ENCODE results near the gene INHBE. TPM values are rescaled to one million over a fixed set of nuclear protein-coding genes. Genes with fewer than 3 reads are reported as not detected.
"Not testable (repeated sequence)": the region's sequence is repeated elsewhere in the genome, so short reads cannot be mapped to it uniquely, and the experiment has no call there.

INHBE gene, protein sequence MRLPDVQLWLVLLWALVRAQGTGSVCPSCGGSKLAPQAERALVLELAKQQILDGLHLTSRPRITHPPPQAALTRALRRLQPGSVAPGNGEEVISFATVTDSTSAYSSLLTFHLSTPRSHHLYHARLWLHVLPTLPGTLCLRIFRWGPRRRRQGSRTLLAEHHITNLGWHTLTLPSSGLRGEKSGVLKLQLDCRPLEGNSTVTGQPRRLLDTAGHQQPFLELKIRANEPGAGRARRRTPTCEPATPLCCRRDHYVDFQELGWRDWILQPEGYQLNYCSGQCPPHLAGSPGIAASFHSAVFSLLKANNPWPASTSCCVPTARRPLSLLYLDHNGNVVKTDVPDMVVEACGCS
- total RNA-seq = not detected

DNA sequence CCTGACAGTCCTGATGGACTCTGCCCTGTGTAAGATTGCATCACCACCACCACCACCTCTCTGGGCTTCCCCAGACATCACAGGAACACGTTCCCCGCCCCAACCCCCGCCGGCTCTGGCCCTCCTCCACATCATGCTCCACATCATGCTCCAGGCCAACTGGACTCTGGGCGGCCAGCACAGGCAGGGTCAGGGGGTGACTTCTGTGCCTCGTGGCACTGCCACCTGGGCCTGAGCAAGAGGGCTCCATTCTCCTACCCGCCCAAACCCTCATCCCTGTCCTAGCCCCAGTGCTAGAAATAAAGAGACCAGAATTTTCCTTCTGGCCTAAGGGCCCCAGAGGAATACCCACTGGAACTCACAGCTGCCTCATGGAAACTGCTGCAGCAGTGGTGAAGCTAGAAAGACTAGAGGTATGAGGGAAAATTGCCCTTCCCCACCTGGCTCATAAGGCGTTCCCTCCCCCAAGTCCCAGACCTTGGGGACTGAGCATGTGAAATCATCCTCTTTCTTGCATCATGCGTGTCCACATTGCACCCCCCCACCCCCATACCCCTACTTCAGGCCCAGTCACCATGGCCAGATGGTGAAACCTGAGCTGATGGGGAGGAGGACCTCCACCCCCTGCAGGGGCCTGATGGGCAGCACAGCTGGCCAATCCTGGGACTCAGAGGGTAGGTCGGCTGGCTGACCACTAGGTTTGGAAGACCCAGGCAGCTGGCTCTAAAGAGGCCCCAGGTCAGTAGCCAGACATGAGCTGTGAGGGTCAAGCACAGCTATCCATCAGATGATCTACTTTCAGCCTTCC, at the start of gene INHBE:
Gene INHBE, plus strand, starts transcription at position 742 of the 808 bp plus-strand sequence. CDS start 230 bp downstream, outside the sequence.
- no peaks in the 10 kb centered on the region for H3K36me3 ChIP-seq
- 43 to 54% methylated on average over 9 to 10 of the region's 10 CpGs for WGBS, 2 donors

DNA sequence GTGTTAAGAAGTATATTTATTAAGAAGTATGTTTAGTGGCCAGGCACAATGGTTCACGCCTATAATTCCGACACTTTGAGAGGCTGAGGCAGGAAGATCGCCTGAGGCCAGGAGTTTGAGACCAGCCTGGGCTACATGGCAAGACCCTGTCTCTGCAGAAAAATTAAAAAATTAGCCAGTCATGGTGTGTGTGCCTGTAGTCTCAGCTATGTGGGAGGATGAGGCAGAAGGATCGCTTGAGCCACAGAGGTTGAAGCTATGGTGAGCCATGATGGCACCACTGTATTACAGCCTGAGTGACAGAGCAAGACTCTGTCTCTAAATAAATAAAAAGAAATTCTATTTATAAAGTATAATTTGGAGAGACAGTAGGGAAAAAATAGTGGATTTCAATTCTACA, 44.6 kb upstream of the INHBE start:
- H3K27me3 ChIP-seq = no peaks in the 10 kb centered on the region
- no peaks in the 10 kb centered on the region for H3K36me3 ChIP-seq
- TF ChIP-seq, protein P1, sequence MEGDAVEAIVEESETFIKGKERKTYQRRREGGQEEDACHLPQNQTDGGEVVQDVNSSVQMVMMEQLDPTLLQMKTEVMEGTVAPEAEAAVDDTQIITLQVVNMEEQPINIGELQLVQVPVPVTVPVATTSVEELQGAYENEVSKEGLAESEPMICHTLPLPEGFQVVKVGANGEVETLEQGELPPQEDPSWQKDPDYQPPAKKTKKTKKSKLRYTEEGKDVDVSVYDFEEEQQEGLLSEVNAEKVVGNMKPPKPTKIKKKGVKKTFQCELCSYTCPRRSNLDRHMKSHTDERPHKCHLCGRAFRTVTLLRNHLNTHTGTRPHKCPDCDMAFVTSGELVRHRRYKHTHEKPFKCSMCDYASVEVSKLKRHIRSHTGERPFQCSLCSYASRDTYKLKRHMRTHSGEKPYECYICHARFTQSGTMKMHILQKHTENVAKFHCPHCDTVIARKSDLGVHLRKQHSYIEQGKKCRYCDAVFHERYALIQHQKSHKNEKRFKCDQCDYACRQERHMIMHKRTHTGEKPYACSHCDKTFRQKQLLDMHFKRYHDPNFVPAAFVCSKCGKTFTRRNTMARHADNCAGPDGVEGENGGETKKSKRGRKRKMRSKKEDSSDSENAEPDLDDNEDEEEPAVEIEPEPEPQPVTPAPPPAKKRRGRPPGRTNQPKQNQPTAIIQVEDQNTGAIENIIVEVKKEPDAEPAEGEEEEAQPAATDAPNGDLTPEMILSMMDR (IDR thresholded peaks at IDR 0.05) = no peak
- DNase-seq (ENCODE audit: low spot score in 2 of 2) = no peak
- H3K4me3 ChIP-seq = no peak overlapping the region
- peaks cover 0 to 8% (median 0%) of the 10 kb centered on the region in 4 donors for H3K4me1 ChIP-seq
- no peaks in the 10 kb centered on the region for H3K9me3 ChIP-seq
- WGBS, 2 donors = 96 to 97% methylated on average over 4 of the region's 4 CpGs
- H3K27ac ChIP-seq = no peak overlapping the region

More for the DNA sequence above, at the start of gene INHBE:
- peaks cover 0 to 19% (median 6%) of the 10 kb centered on the region in 4 donors for H3K4me1 ChIP-seq
- H3K27me3 ChIP-seq = peaks cover 0 to 6% of the 10 kb centered on the region in 2 donors
- no peak within 1 kb of the TSS for H3K4me3 ChIP-seq
- no peaks in the 10 kb centered on the region for H3K9me3 ChIP-seq
- no peak within 1 kb of the TSS for H3K27ac ChIP-seq
- DNase-seq (ENCODE audit: low spot score in 2 of 2) = no peak
- TF ChIP-seq POLR2A (IDR thresholded peaks at IDR 0.05) = no peak
- TF ChIP-seq, protein P1 (IDR thresholded peaks at IDR 0.05) = no peak
- TF ChIP-seq EP300 (IDR thresholded peaks at IDR 0.05) = no peak

DNA sequence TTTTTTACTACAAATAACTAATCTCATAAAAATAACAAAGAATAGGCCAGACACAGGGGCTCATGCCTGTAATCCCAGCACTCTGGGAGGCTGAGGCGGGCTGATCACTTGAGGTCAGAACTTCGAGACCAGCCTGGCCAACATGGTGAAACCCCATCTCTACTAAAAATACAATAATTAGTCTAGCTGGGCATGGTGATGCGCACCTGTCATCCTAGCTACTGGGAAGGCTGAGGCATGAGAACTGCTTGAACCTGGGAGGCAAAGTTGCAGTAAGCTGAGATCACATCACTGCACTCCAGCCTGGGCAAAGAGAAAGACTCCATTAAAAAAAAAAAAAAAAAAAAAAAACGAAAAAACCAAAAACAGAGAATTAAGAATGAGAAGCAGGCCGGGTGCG, 40.9 kb upstream of the INHBE start:
- DNase-seq (ENCODE audit: low spot score in 2 of 2); H3K36me3 ChIP-seq; H3K9me3 ChIP-seq; H3K27me3 ChIP-seq; H3K4me3 ChIP-seq; H3K27ac ChIP-seq: not testable (repeated sequence)
- peaks cover 0 to 33% (median 4%) of the 10 kb centered on the region in 4 donors for H3K4me1 ChIP-seq
- WGBS, 2 donors = 85 to 87% methylated on average over 6 of the region's 6 CpGs

DNA sequence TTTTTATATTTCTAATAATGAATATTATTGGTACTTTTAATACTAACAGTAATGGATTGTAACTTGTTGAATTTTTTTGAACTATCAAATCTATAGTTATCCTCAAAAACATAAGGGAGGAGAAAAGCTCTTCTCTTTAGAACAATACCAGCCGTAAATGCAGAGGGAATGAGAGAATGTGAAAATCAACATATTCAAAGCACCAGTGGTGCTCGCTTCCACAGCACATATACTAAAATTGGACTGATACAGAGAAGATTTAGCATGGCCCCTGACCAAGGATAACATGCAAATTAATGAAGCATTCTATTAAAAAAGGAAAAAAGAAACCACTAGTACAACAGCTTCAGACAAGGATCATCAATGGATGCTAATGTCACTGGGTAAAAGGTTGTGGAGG, 40.0 kb upstream of the INHBE start:
- Histone ChIP-seq H3K27me3 (no peaks in the 10 kb centered on the region), H3K27ac (no peak overlapping the region), H3K4me3 (no peak overlapping the region), H3K9me3 (no peaks in the 10 kb centered on the region), H3K36me3 (no peaks in the 10 kb centered on the region), H3K4me1 (peaks cover 0 to 30% (median 4%) of the 10 kb centered on the region in 4 donors)
- WGBS, 2 donors = 53% methylated on average over 2 of the region's 2 CpGs
- TF ChIP-seq, protein P1 (IDR thresholded peaks at IDR 0.05) = no peak
- TF ChIP-seq EP300 (IDR thresholded peaks at IDR 0.05) = no peak
- TF ChIP-seq POLR2A (IDR thresholded peaks at IDR 0.05) = no peak
- DNase-seq (ENCODE audit: low spot score in 2 of 2) = no peak

DNA sequence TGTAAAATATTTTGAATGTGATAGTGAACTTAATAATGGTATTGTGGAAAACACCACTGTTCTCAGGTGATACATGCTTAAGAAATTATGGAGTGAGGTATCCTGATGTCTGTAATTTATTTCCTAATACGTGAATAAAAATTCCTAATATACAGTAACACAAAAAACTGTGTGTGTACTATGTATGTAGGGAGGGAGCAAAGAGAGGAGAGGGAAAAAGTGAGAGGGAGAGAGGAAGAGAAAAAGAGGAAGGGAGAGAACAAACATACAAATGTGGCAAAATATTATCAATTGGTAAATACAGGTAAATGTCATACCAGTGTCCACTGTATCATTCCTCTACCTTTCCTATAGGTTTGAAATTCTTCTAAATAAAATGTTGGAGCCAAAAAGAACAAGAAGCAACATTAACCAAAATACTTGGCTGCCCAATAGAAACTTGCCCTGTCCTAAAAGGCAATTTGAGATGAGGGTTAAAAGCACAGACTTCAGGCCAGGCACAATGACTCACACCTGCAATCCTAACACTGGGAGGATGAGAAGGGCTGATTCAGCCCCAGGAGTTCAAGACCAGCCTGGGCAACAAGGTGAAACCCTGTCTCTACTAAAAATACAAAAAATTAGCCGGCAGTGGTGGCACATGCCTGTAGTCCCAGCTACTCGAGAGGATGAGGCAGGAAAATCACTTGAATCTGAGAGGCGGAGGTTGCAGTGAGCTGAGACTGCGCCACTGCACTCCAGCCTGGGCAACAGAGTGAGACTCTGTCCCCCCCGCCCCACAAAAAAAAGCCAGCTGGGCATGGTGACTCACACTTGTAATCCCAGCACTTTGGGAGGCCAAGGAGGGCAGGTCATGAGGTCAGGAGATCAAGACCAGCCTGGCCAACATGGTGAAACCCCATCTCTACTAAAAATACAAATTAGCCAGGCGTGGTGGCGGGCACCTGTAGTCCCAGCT, 38.8 kb upstream of the INHBE start:
- peaks cover 0 to 30% (median 4%) of the 10 kb centered on the region in 4 donors for H3K4me1 ChIP-seq
- no peaks in the 10 kb centered on the region for H3K27me3 ChIP-seq
- peaks cover 0 to 4% (median 0%) of the 10 kb centered on the region in 3 donors for H3K36me3 ChIP-seq
- DNase-seq (ENCODE audit: low spot score in 2 of 2) = no peak
- no peak overlapping the region for H3K27ac ChIP-seq
- no peak for TF ChIP-seq EP300 (IDR thresholded peaks at IDR 0.05)
- TF ChIP-seq, protein P1 (IDR thresholded peaks at IDR 0.05) = no peak
- no peak for TF ChIP-seq POLR2A (IDR thresholded peaks at IDR 0.05)
- 82 to 88% methylated on average over 8 of the region's 8 CpGs for WGBS, 2 donors
- H3K9me3 ChIP-seq = no peaks in the 10 kb centered on the region
- no peak overlapping the region for H3K4me3 ChIP-seq
